Activated CD8-positive, alpha-beta T cell treated with anti-CD3 and anti-CD28 coated beads, Interleukin-2, amount 10 ng/mL, durations not matched to agents 7 days and 5 days (primary cell): ENCODE data around the gene TSPAN2. TPM values are rescaled to one million over a fixed set of nuclear protein-coding genes. Genes with fewer than 3 reads are reported as not detected.

Experiments
- ATAC-seq: fragments of 150-1000 bp; cut with Tn5 transposase; one replicate; pipeline ENCODE4 v1.10.0; 2021; ENCODE audit warnings: moderate library complexity
- CTCF ChIA-PET: fragments of 350-600 bp; sonication (Branson Sonifier 250); formaldehyde crosslinking; loops from one replicate; lab custom pipeline; 2021; ENCODE audit warnings: antibody characterized with exemption; lab: Charles Lee
- POLR2A ChIA-PET: fragments of 350-600 bp; sonication (Branson Sonifier 250); formaldehyde crosslinking; loops from one replicate; lab custom pipeline; 2021; ENCODE audit warnings: antibody characterized with exemption; lab: Charles Lee
- DNase-seq: peaks from one replicate; pipeline ENCODE4 v3.0.0-alpha.2; 2020
- H3K27ac Mint-ChIP-seq: one replicate; pipeline ENCODE4 v1.8.0; 2021; ENCODE audit warnings: mild to moderate bottlenecking, mixed read lengths
- H3K27me3 Mint-ChIP-seq: one replicate; pipeline ENCODE4 v1.8.0; 2021; ENCODE audit warnings: low read depth, mixed read lengths
- H3K36me3 Mint-ChIP-seq: one replicate; pipeline ENCODE4 v1.8.0; 2021; ENCODE audit warnings: low read depth, mixed read lengths
- H3K4me1 Mint-ChIP-seq: one replicate; pipeline ENCODE4 v1.8.0; 2021; ENCODE audit warnings: low read depth, mixed read lengths
- H3K4me3 Mint-ChIP-seq: one replicate; pipeline ENCODE4 v1.8.0; 2021; ENCODE audit warnings: mild to moderate bottlenecking, mixed read lengths
- H3K9me3 Mint-ChIP-seq: one replicate; pipeline ENCODE4 v1.8.0; 2022; ENCODE audit warnings: mixed read lengths; ENCODE audit not compliant: insufficient read depth
- total RNA-seq, 2 experiments: library from RNA; stranded (reverse); gene quantifications; one replicate each; pipeline ENCODE4 v1.2.3, GENCODE V29; 2021

TSPAN2 gene
- total RNA-seq = under 1 TPM; 0.31 to 0.84 TPM

GRCh38 chr1:115089420-115090185 lies at the start of gene TSPAN2:
Gene TSPAN2, minus strand, starts transcription at chr1:115089503. Its CDS starts 71 bp downstream, at chr1:115089432.
- ATAC-seq (peak; percentile 88), DNase-seq (peak; percentile 36)
- H3K9me3 Mint-ChIP-seq = no peaks in the 10 kb centered on the region
- H3K27ac Mint-ChIP-seq = no peak within 1 kb of the TSS
- H3K4me3 Mint-ChIP-seq = peak within 1 kb of the TSS; percentile 74
- no peaks in the 10 kb centered on the region for H3K36me3 Mint-ChIP-seq
- peaks cover 16% of the 10 kb centered on the region for H3K4me1 Mint-ChIP-seq
- POLR2A ChIA-PET = interaction anchor here (0.6 to 1.0 kb wide), 2 partner anchors 9 to 594 kb away, joined by 3 read pairs; no protein-coding TSS in a partner anchor
- CTCF ChIA-PET = interaction anchor here (1.0 to 1.2 kb wide), 5 partner anchors 10 to 507 kb away, joined by 3 to 4 read pairs (median 3); no protein-coding TSS in a partner anchor
- H3K27me3 Mint-ChIP-seq = peaks cover 15% of the 10 kb centered on the region

GRCh38 chr1:115138973-115139372 lies 49.7 kb upstream of the TSPAN2 start:
- no peak overlapping the region for H3K27ac Mint-ChIP-seq
- CTCF ChIA-PET = interaction anchor here (0.6 to 7.8 kb wide), 7 partner anchors 9 to 1113 kb away, joined by 3 to 60 read pairs (median 4); no protein-coding TSS in a partner anchor
- no peak overlapping the region for H3K4me3 Mint-ChIP-seq
- peaks cover 3% of the 10 kb centered on the region for H3K4me1 Mint-ChIP-seq
- H3K36me3 Mint-ChIP-seq = no peaks in the 10 kb centered on the region
- POLR2A ChIA-PET = no interaction called here
- DNase-seq = peak; percentile 73
- H3K27me3 Mint-ChIP-seq = peaks cover 4% of the 10 kb centered on the region
- peak; percentile 98 for ATAC-seq
- no peaks in the 10 kb centered on the region for H3K9me3 Mint-ChIP-seq

- no peak for ATAC-seq
- Mint-ChIP-seq H3K36me3 (no peaks in the 10 kb centered on the region), H3K4me1 (peaks cover 3% of the 10 kb centered on the region), H3K27ac (no peak overlapping the region), H3K27me3 (peaks cover 4% of the 10 kb centered on the region), H3K9me3 (no peaks in the 10 kb centered on the region), H3K4me3 (no peak overlapping the region)
- POLR2A ChIA-PET = no interaction called here
- DNase-seq = no peak
- CTCF ChIA-PET = interaction anchor here (0.6 to 7.8 kb wide), 10 partner anchors 10 to 1112 kb away, joined by 3 to 60 read pairs (median 5); no protein-coding TSS in a partner anchor
These were observed 49.0 kb upstream of the TSPAN2 start for GRCh38 chr1:115138271-115138670.

- ChIA-PET CTCF (interaction anchor here (1.2 to 7.8 kb wide), 6 partner anchors 13 to 569 kb away, joined by 3 to 60 read pairs (median 10); no protein-coding TSS in a partner anchor), POLR2A (no interaction called here)
- Mint-ChIP-seq H3K36me3 (no peaks in the 10 kb centered on the region), H3K4me1 (peaks cover 3% of the 10 kb centered on the region), H3K27ac (no peak overlapping the region), H3K27me3 (peaks cover 2% of the 10 kb centered on the region), H3K9me3 (no peaks in the 10 kb centered on the region), H3K4me3 (no peak overlapping the region)
- ATAC-seq (no peak), DNase-seq (no peak)
These were observed 47.9 kb upstream of the TSPAN2 start for GRCh38 chr1:115137191-115137590.

GRCh38 chr1:115136706-115137105 lies 47.4 kb upstream of the TSPAN2 start:
- Mint-ChIP-seq H3K4me3 (no peak overlapping the region), H3K27ac (no peak overlapping the region), H3K9me3 (no peaks in the 10 kb centered on the region), H3K4me1 (peaks cover 3% of the 10 kb centered on the region), H3K27me3 (peaks cover 1% of the 10 kb centered on the region), H3K36me3 (no peaks in the 10 kb centered on the region)
- POLR2A ChIA-PET = no interaction called here
- CTCF ChIA-PET = interaction anchor here (1.2 to 7.8 kb wide), 5 partner anchors 24 to 570 kb away, joined by 3 to 60 read pairs (median 13); no protein-coding TSS in a partner anchor
- no peak for ATAC-seq
- DNase-seq = no peak

GRCh38 chr1:115136106-115136505 lies 46.8 kb upstream of the TSPAN2 start:
- no peaks in the 10 kb centered on the region for H3K27me3 Mint-ChIP-seq
- no peak overlapping the region for H3K27ac Mint-ChIP-seq
- H3K4me1 Mint-ChIP-seq = peaks cover 3% of the 10 kb centered on the region
- POLR2A ChIA-PET = no interaction called here
- DNase-seq (no peak), ATAC-seq (no peak)
- no peak overlapping the region for H3K4me3 Mint-ChIP-seq
- H3K36me3 Mint-ChIP-seq = no peaks in the 10 kb centered on the region
- CTCF ChIA-PET = interaction anchor here (5.8 to 7.8 kb wide), 2 partner anchors 334 to 460 kb away, joined by 27 to 60 read pairs; no protein-coding TSS in a partner anchor
- no peaks in the 10 kb centered on the region for H3K9me3 Mint-ChIP-seq

GRCh38 chr1:115135681-115136080 lies 46.4 kb upstream of the TSPAN2 start:
- ChIA-PET POLR2A (no interaction called here), CTCF (interaction anchor here (5.8 kb wide), 1 partner anchor 334 kb away, joined by 27 read pairs; no protein-coding TSS in a partner anchor)
- Mint-ChIP-seq H3K27me3 (no peaks in the 10 kb centered on the region), H3K9me3 (no peaks in the 10 kb centered on the region), H3K4me1 (peaks cover 3% of the 10 kb centered on the region), H3K27ac (no peak overlapping the region), H3K4me3 (no peak overlapping the region), H3K36me3 (no peaks in the 10 kb centered on the region)
- ATAC-seq (no peak), DNase-seq (no peak)

GRCh38 chr1:115134850-115135480 lies 45.7 kb upstream of the TSPAN2 start:
- ATAC-seq = no peak
- ChIA-PET POLR2A (no interaction called here), CTCF (interaction anchor here (1.2 kb wide), 1 partner anchor 112 kb away, joined by 3 read pairs; no protein-coding TSS in a partner anchor)
- no peak overlapping the region for H3K27ac Mint-ChIP-seq
- H3K9me3 Mint-ChIP-seq = no peaks in the 10 kb centered on the region
- no peaks in the 10 kb centered on the region for H3K27me3 Mint-ChIP-seq
- H3K4me1 Mint-ChIP-seq = peaks cover 3% of the 10 kb centered on the region
- no peak overlapping the region for H3K4me3 Mint-ChIP-seq
- no peaks in the 10 kb centered on the region for H3K36me3 Mint-ChIP-seq
- DNase-seq = no peak

- POLR2A ChIA-PET = no interaction called here
- H3K9me3 Mint-ChIP-seq = no peaks in the 10 kb centered on the region
- ATAC-seq = no peak
These were observed 44.9 kb upstream of the TSPAN2 start for GRCh38 chr1:115134231-115134630.

GRCh38 chr1:115133440-115133839 lies 44.1 kb upstream of the TSPAN2 start:
- Mint-ChIP-seq H3K4me3 (no peak overlapping the region), H3K9me3 (no peaks in the 10 kb centered on the region), H3K27ac (no peak overlapping the region), H3K27me3 (no peaks in the 10 kb centered on the region), H3K36me3 (no peaks in the 10 kb centered on the region), H3K4me1 (no peaks in the 10 kb centered on the region)
- ChIA-PET POLR2A (no interaction called here), CTCF (interaction anchor here (1.2 kb wide), 1 partner anchor 111 kb away, joined by 3 read pairs; no protein-coding TSS in a partner anchor)
- ATAC-seq (no peak), DNase-seq (no peak)

More at GRCh38 chr1:115134231-115134630, 44.9 kb upstream of the TSPAN2 start:
- H3K36me3 Mint-ChIP-seq = no peaks in the 10 kb centered on the region
- H3K4me1 Mint-ChIP-seq = peaks cover 3% of the 10 kb centered on the region
- H3K27me3 Mint-ChIP-seq = no peaks in the 10 kb centered on the region
- no peak overlapping the region for H3K27ac Mint-ChIP-seq
- CTCF ChIA-PET = interaction anchor here (1.2 kb wide), 1 partner anchor 112 kb away, joined by 3 read pairs; no protein-coding TSS in a partner anchor
- no peak overlapping the region for H3K4me3 Mint-ChIP-seq
- DNase-seq = no peak

GRCh38 chr1:115130786-115131185 lies 41.5 kb upstream of the TSPAN2 start:
- no peak overlapping the region for H3K4me3 Mint-ChIP-seq
- H3K9me3 Mint-ChIP-seq = no peaks in the 10 kb centered on the region
- H3K4me1 Mint-ChIP-seq = no peaks in the 10 kb centered on the region

More at GRCh38 chr1:115130786-115131185, 41.5 kb upstream of the TSPAN2 start:
- POLR2A ChIA-PET = no interaction called here
- DNase-seq (no peak), ATAC-seq (no peak)
- CTCF ChIA-PET = no interaction called here
- Mint-ChIP-seq H3K27me3 (peaks cover 2% of the 10 kb centered on the region), H3K27ac (no peak overlapping the region), H3K36me3 (no peaks in the 10 kb centered on the region)
